ENCODE data around the gene NRP2. TPM values are rescaled to one million over a fixed set of nuclear protein-coding genes. Genes with fewer than 3 reads are reported as not detected.

The NRP2 gene
- total RNA-seq, 1 experiment from 2014 or later = 1.2 TPM

DNA sequence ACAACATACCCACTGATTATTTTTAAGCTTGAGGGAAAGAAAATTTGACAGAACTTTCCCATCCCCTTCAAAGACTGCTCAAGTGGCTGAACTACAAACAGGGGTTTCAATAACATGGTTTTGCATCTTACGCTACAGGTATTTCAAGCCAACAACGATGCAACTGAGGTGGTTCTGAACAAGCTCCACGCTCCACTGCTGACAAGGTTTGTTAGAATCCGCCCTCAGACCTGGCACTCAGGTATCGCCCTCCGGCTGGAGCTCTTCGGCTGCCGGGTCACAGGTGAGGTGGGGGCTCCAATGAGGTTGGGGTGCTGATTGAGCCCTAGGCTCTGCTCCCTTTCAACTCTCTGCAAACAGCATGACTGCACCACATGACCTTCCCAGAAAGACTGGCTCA lies 58.1 kb downstream of the NRP2 start (continued):
- TF ChIP-seq, protein P1, sequence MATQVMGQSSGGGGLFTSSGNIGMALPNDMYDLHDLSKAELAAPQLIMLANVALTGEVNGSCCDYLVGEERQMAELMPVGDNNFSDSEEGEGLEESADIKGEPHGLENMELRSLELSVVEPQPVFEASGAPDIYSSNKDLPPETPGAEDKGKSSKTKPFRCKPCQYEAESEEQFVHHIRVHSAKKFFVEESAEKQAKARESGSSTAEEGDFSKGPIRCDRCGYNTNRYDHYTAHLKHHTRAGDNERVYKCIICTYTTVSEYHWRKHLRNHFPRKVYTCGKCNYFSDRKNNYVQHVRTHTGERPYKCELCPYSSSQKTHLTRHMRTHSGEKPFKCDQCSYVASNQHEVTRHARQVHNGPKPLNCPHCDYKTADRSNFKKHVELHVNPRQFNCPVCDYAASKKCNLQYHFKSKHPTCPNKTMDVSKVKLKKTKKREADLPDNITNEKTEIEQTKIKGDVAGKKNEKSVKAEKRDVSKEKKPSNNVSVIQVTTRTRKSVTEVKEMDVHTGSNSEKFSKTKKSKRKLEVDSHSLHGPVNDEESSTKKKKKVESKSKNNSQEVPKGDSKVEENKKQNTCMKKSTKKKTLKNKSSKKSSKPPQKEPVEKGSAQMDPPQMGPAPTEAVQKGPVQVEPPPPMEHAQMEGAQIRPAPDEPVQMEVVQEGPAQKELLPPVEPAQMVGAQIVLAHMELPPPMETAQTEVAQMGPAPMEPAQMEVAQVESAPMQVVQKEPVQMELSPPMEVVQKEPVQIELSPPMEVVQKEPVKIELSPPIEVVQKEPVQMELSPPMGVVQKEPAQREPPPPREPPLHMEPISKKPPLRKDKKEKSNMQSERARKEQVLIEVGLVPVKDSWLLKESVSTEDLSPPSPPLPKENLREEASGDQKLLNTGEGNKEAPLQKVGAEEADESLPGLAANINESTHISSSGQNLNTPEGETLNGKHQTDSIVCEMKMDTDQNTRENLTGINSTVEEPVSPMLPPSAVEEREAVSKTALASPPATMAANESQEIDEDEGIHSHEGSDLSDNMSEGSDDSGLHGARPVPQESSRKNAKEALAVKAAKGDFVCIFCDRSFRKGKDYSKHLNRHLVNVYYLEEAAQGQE (IDR thresholded peaks at IDR 0.05; ENCODE audit: low read depth) = no peak
- no peak for TF ChIP-seq ZNF274 (IDR thresholded peaks at IDR 0.05; ENCODE audit: low read depth, low read length)

DNA sequence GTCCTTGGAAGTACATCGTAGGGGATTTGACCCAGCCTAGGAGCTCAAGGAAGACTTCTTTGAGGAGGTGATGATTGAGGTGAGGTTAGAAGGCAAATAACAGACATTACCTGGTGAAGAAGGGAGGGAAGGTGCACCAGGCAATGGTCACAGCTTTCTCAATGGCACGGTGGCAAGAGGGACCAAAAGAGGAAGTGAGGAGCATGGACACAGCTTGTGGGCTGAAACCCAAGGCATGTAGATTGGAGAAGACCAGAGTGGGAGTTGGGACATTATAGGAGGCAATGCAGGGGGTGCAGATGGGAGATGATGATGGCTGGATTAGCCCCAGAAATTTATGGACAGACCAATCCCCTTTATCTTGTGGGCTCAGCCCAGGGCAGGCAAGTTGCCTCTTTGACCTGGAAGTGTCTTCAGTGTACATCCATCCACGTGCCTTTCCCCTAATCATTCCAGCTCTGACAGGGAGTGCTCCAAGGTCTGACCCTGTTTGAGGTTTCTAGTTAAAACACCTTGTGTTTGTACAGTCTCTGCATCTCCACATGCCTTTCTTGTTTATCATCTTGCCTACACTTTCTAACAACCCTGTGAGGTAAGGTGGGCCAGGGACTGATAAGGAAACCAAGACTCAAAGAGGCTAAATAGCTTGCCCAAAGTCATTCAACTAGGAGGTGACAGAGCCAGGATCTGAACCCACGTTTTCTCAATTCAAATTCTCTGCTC lies 59.1 kb downstream of the NRP2 start:
- no peak overlapping the region for H3K9ac ChIP-seq (ENCODE audit: low read length)
- no TSS peak for BruUV-seq (replicated peaks)
- ChIA-PET POLR2A (no interaction called here), CTCF (no interaction called here), RAD21 (ENCODE audit: low non-redundant PET in 1 of 2, low total read pairs in 2 of 2, uncharacterized antibody in 2 of 2, unreplicated experiment in 2 of 2) (no interaction called here)
- TF ChIP-seq EZH2 (IDR thresholded peaks at IDR 0.05) = no peak
- TF ChIP-seq, protein P2, sequence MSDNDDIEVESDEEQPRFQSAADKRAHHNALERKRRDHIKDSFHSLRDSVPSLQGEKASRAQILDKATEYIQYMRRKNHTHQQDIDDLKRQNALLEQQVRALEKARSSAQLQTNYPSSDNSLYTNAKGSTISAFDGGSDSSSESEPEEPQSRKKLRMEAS (IDR thresholded peaks at IDR 0.05) = no peak
- TF ChIP-seq, protein P3, sequence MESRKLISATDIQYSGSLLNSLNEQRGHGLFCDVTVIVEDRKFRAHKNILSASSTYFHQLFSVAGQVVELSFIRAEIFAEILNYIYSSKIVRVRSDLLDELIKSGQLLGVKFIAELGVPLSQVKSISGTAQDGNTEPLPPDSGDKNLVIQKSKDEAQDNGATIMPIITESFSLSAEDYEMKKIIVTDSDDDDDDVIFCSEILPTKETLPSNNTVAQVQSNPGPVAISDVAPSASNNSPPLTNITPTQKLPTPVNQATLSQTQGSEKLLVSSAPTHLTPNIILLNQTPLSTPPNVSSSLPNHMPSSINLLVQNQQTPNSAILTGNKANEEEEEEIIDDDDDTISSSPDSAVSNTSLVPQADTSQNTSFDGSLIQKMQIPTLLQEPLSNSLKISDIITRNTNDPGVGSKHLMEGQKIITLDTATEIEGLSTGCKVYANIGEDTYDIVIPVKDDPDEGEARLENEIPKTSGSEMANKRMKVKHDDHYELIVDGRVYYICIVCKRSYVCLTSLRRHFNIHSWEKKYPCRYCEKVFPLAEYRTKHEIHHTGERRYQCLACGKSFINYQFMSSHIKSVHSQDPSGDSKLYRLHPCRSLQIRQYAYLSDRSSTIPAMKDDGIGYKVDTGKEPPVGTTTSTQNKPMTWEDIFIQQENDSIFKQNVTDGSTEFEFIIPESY (IDR thresholded peaks at IDR 0.05; ENCODE audit: extremely low read depth, insufficient replicate concordance, low read length) = no peak
- H3K4me1 ChIP-seq (ENCODE audit: control insufficient read depth in 1 of 2, insufficient read depth in 2 of 2, low read length in 2 of 2) = peaks cover under 1 to 13% of the 10 kb centered on the region in 2 experiments; a peak in 2 of 4 replicates
- H3K4me3 ChIP-seq (replicated peaks in 1 of 2; ENCODE audit: low read depth in 1 of 2, low read length in 2 of 2) = no peak overlapping the region
- ATAC-seq (0 out of 2 replicates have a peak, but pooled peaks have one; percentile 30), DNase-seq (ENCODE audit: low read depth, low spot score) (no peak)
- no peaks in the 10 kb centered on the region for H4K20me1 ChIP-seq (ENCODE audit: insufficient read depth)
- H3K36me3 ChIP-seq (ENCODE audit: control insufficient read depth in 1 of 2, insufficient read depth in 2 of 2, low read length in 2 of 2) = no peaks in the 10 kb centered on the region
- no peak overlapping the region for H3K4me2 ChIP-seq (ENCODE audit: low read length)
- H3K79me2 ChIP-seq (ENCODE audit: insufficient read depth, low read length) = no peaks in the 10 kb centered on the region
- H3K9me3 ChIP-seq (ENCODE audit: control insufficient read depth in 1 of 2, insufficient read depth in 1 of 2, low read depth in 1 of 2, low read length in 2 of 2) = no peaks in the 10 kb centered on the region
- no peaks in the 10 kb centered on the region for H3K27me3 ChIP-seq (ENCODE audit: insufficient read depth, low read length)
- no peak overlapping the region for H3K27ac ChIP-seq (ENCODE audit: low read depth, low read length)
- H3K9me2 ChIP-seq (ENCODE audit: insufficient read depth) = no peaks in the 10 kb centered on the region
- intact Hi-C loops (cut with micrococcal nuclease) = no loop called here
- no peak overlapping the region for H2AFZ ChIP-seq (ENCODE audit: low read depth, low read length, poor library complexity, severe bottlenecking)

Measured in HCT116 (cell line).